B cell (primary cell): ENCODE measurements around the gene TMEM140. TPM values are rescaled to one million over a fixed set of nuclear protein-coding genes. Genes with fewer than 3 reads are reported as not detected.

Source experiments
- ATAC-seq: fragments of 200-7000 bp; cut with Tn5 transposase; one replicate; pipeline ENCODE4 v1.10.0; 2021; ENCODE audit warnings: low read depth, mild to moderate bottlenecking, moderate number of reproducible peaks, moderate library complexity
- CTCF ChIA-PET: fragments of 350-600 bp; sonication (Branson Sonifier 250); formaldehyde crosslinking; loops from one replicate; lab custom pipeline; 2021; ENCODE audit warnings: antibody characterized with exemption, inconsistent platforms; lab: Charles Lee
- POLR2A ChIA-PET: fragments of 350-600 bp; sonication (Branson Sonifier 250); formaldehyde crosslinking; loops from one replicate; lab custom pipeline; 2021; ENCODE audit warnings: antibody characterized with exemption; lab: Charles Lee
- DNase-seq: peaks from one replicate; pipeline ENCODE4 v3.0.0; 2013
- H2AFZ ChIP-seq: 2 replicates; pipeline ENCODE4 v1.6.1; 2012; ENCODE audit warnings: mild to moderate bottlenecking, low read depth, low read length; ENCODE audit not compliant: insufficient read depth, poor library complexity, severe bottlenecking
- H3K27ac ChIP-seq, 2 donors: 1 replicate in 1 of 2; 2 replicates in 1 of 2; pipeline ENCODE4 v1.5.1; 2012 to 2013; ENCODE audit warnings: low read length in 2 of 2, mild to moderate bottlenecking in 2 of 2, moderate library complexity in 1 of 2
- H3K27me3 ChIP-seq, 4 experiments: fragments of 200-600 bp in 1 of 4; sonication (generic) in 1 of 4; replicated peaks in 1 of 4; 1 replicate in 2 of 4; 2 replicates in 2 of 4; pipeline versions ENCODE4 v1.6.1 to v1.7.0; 2013 to 2016; ENCODE audit warnings: low read length in 3 of 4, mild to moderate bottlenecking in 2 of 4, mixed read lengths in 1 of 4, moderate library complexity in 1 of 4; ENCODE audit not compliant: insufficient read depth in 4 of 4, control insufficient read depth in 3 of 4; ENCODE audit errors: control extremely low read depth in 1 of 4
- H3K36me3 ChIP-seq, 2 experiments: replicated peaks in 1 of 2; 1 replicate in 1 of 2; 2 replicates in 1 of 2; pipeline versions ENCODE4 v1.6.1 to v1.7.1; 2013; ENCODE audit warnings: low read length in 1 of 2; ENCODE audit not compliant: insufficient read depth in 2 of 2, control insufficient read depth in 1 of 2; ENCODE audit errors: control extremely low read depth in 1 of 2, extremely low read depth in 1 of 2
- H3K4me1 ChIP-seq, 2 donors: fragments of 200-600 bp in 1 of 2; sonication (generic) in 1 of 2; 1 replicate in 1 of 2; 2 replicates in 1 of 2; pipeline versions ENCODE4 v1.5.1 to v1.6.1; 2013 to 2017; ENCODE audit warnings: low read length in 2 of 2; ENCODE audit not compliant: control insufficient read depth in 2 of 2, insufficient read depth in 2 of 2
- H3K4me2 ChIP-seq: replicated peaks from 2 replicates; pipeline ENCODE3; 2012; ENCODE audit warnings: mild to moderate bottlenecking, low read depth, low read length; ENCODE audit not compliant: poor library complexity, severe bottlenecking
- H3K4me3 ChIP-seq, 5 experiments: fragments of 200-600 bp in 1 of 5; sonication (generic) in 1 of 5; 1 replicate in 3 of 5; 2 replicates in 2 of 5; pipeline versions ENCODE4 v1.5.1 to v1.7.0; 2011 to 2016; ENCODE audit warnings: low read length in 4 of 5, mild to moderate bottlenecking in 4 of 5, low read depth in 2 of 5, control low read depth in 1 of 5, moderate library complexity in 1 of 5; ENCODE audit not compliant: insufficient read depth in 1 of 5; ENCODE audit errors: control extremely low read depth in 1 of 5, extremely low read depth in 1 of 5
- H3K79me2 ChIP-seq: fragments of 200-600 bp; sonication (generic); one replicate; pipeline ENCODE4 v1.6.0; 2016; ENCODE audit warnings: low read length; ENCODE audit not compliant: control insufficient read depth, insufficient read depth
- H3K9ac ChIP-seq: fragments of 200-600 bp; sonication (generic); 2 replicates; pipeline ENCODE4 v1.6.1; 2017; ENCODE audit warnings: mild to moderate bottlenecking, low read length, moderate library complexity
- H3K9me3 ChIP-seq, 3 donors: one replicate each; pipeline versions ENCODE4 v1.6.1 to v1.7.1; 2013; ENCODE audit warnings: low read length in 2 of 3; ENCODE audit not compliant: control insufficient read depth in 2 of 3, insufficient read depth in 1 of 3; ENCODE audit errors: control extremely low read depth in 1 of 3
- H4K20me1 ChIP-seq: 2 replicates; pipeline ENCODE4 v1.6.0; 2012; ENCODE audit warnings: mild to moderate bottlenecking, low read length; ENCODE audit not compliant: insufficient read depth, control insufficient read depth, poor library complexity, severe bottlenecking
- H3K27ac Mint-ChIP-seq: one replicate; pipeline ENCODE4 v1.8.0; 2021; ENCODE audit warnings: mixed read lengths
- H3K27me3 Mint-ChIP-seq: one replicate; pipeline ENCODE4 v1.8.0; 2021; ENCODE audit warnings: mixed read lengths
- H3K4me1 Mint-ChIP-seq: one replicate; pipeline ENCODE4 v1.8.0; 2021; ENCODE audit warnings: mixed read lengths
- H3K4me3 Mint-ChIP-seq: one replicate; pipeline ENCODE4 v1.8.0; 2021; ENCODE audit warnings: mixed read lengths
- H3K9me3 Mint-ChIP-seq: one replicate; pipeline ENCODE4 v1.8.0; 2022; ENCODE audit warnings: mixed read lengths; ENCODE audit not compliant: insufficient read depth
- CTCF ChIP-seq: fragments of 200-600 bp; IDR thresholded peaks from one replicate; pipeline ENCODE4 v1.8.0; 2022; ENCODE audit warnings: antibody characterized with exemption, mild to moderate bottlenecking
- EZH2 ChIP-seq: IDR thresholded peaks from 2 replicates; pipeline ENCODE4 v1.6.1; 2012; ENCODE audit warnings: borderline replicate concordance, low read depth, mild to moderate bottlenecking, moderate library complexity, low read length; ENCODE audit not compliant: insufficient read depth, poor library complexity, severe bottlenecking
- WGBS: methylation state at CpG from one replicate; pipeline ENCODE4 v1.1.5; 2013; ENCODE audit warnings: missing lambda C conversion rate; ENCODE audit not compliant: insufficient coverage; 5-methylcytosine and 5-hydroxymethylcytosine counted together
- intact Hi-C: fragments of 100-400 bp; cut with micrococcal nuclease; formaldehyde crosslinking; loops from one replicate; pipeline ENCODE4 v1.10.0; 2022
- polyA plus RNA-seq: library from polyadenylated mRNA; depleted of rRNA; stranded (reverse); fragments of >200 nt; gene quantifications from 2 replicates; pipeline ENCODE4 v1.2.3, GENCODE V29; 2012
- total RNA-seq, 2 donors: library from RNA; stranded (reverse); fragments of 120-200 nt in 1 of 2; gene quantifications; 1 replicate in 1 of 2; 2 replicates in 1 of 2; pipeline versions ENCODE4 v1.2.3 to v1.2.4, GENCODE V29; 2013 to 2022

Gene TMEM140
- total and polyA plus RNA-seq, 2 donors (not counting 1 experiment from before 2014, with no cell fraction given): 3.8 to 79.1 TPM

GRCh38 chr7:135201350-135201749 is 53.5 kb downstream of the TMEM140 start:
- POLR2A ChIA-PET: no interaction called here
- DNase-seq: no peak
- Histone ChIP-seq H3K27me3 (no peaks in the 10 kb centered on the region), H2AFZ (no peak overlapping the region), H4K20me1 (no peaks in the 10 kb centered on the region), H3K4me2 (no peak overlapping the region), H3K79me2 (peaks cover 7% of the 10 kb centered on the region), H3K27ac (no peak overlapping the region), H3K4me1 (no peaks in the 10 kb centered on the region), H3K9ac (no peak overlapping the region), H3K36me3 (peaks cover 5 to 92% of the 10 kb centered on the region in 2 experiments), H3K9me3 (no peaks in the 10 kb centered on the region), H3K4me3 (no peak overlapping the region)
- ATAC-seq: no peak
- Mint-ChIP-seq H3K27ac (no peak overlapping the region), H3K9me3 (no peaks in the 10 kb centered on the region), H3K4me3 (no peak overlapping the region), H3K27me3 (no peaks in the 10 kb centered on the region), H3K4me1 (peaks cover 9% of the 10 kb centered on the region)
- no CpG with 5 or more reads among the region's 2 CpGs for WGBS
- CTCF ChIA-PET: no interaction called here
- no peak for TF ChIP-seq EZH2
- intact Hi-C loops: no loop called here

- Mint-ChIP-seq H3K27me3 (no peaks in the 10 kb centered on the region), H3K4me1 (peaks cover 37% of the 10 kb centered on the region), H3K9me3 (no peaks in the 10 kb centered on the region), H3K4me3 (no peak overlapping the region), H3K27ac (no peak overlapping the region)
- no peak overlapping the region for H3K9ac ChIP-seq
- H3K79me2 ChIP-seq: peaks cover 7% of the 10 kb centered on the region
- DNase-seq (no peak), ATAC-seq (no peak)
- H3K36me3 ChIP-seq: peaks cover 5 to 63% of the 10 kb centered on the region in 2 experiments
- H4K20me1 ChIP-seq: no peaks in the 10 kb centered on the region
- no peak overlapping the region for H3K4me2 ChIP-seq
- CTCF ChIA-PET: interaction anchor here (0.5 kb wide), 1 partner anchor 218 kb away, joined by 3 read pairs; the partner anchor contains the start of gene AGBL3
- H2AFZ ChIP-seq: no peak overlapping the region
- no peaks in the 10 kb centered on the region for H3K9me3 ChIP-seq
- POLR2A ChIA-PET: no interaction called here
- WGBS: 96% methylated on average over 6 of the region's 6 CpGs
- H3K27ac ChIP-seq: no peak overlapping the region
- no peaks in the 10 kb centered on the region for H3K27me3 ChIP-seq
- intact Hi-C loops: no loop called here
- no peak for TF ChIP-seq CTCF
- no peak for TF ChIP-seq EZH2
- H3K4me3 ChIP-seq: no peak overlapping the region
- peaks cover 20 to 23% of the 10 kb centered on the region in 2 donors for H3K4me1 ChIP-seq
These were observed 56.5 kb downstream of the TMEM140 start for GRCh38 chr7:135204341-135204749.
